ENCODE results near the gene RTKN. TPM values are rescaled to one million over a fixed set of nuclear protein-coding genes. Genes with fewer than 3 reads are reported as not detected.
A peak's percentile ranks its signal among the peaks of the same experiment; 100 is the strongest.

RTKN gene
- total and polyA plus RNA-seq, 2 experiments from 2014 or later = 13.5 to 14.5 TPM

- Histone ChIP-seq H2AFZ (peak overlapping the region; percentile 96), H3K27ac (no peak overlapping the region), H3K79me2 (ENCODE audit: insufficient read depth) (no peaks in the 10 kb centered on the region), H3F3A (ENCODE audit: insufficient read depth) (no peaks in the 10 kb centered on the region), H4K20me1 (ENCODE audit: insufficient read depth) (no peaks in the 10 kb centered on the region), H3K9me2 (ENCODE audit: insufficient read depth) (no peaks in the 10 kb centered on the region), H3K4me3 (peak overlapping the region; percentile 71), H3K4me2 (ENCODE audit: unreplicated experiment) (peak overlapping the region; percentile 80), H3K27me3 (replicated peaks; ENCODE audit: insufficient read depth) (no peaks in the 10 kb centered on the region), H3K36me3 (ENCODE audit: low read depth) (no peaks in the 10 kb centered on the region), H3K4me1 (ENCODE audit: insufficient read depth) (peaks cover 7% of the 10 kb centered on the region; the same call in 1 of the 2 replicates), H3K9me3 (ENCODE audit: low read depth) (no peaks in the 10 kb centered on the region), H3K9ac (peak overlapping the region; percentile 82)
- in situ Hi-C loops (cut with MboI) = no loop called here
- WGBS, 2 experiments (ENCODE audit: low coverage in 1 of 2, low lambda C conversion rate in 2 of 2, missing lambda C conversion rate in 2 of 2) = 25 to 28% methylated on average over 18 to 19 of the region's 19 CpGs
- TF ChIP-seq EZH2 (IDR thresholded peaks at IDR 0.05; ENCODE audit: insufficient read depth, poor library complexity, severe bottlenecking) (no peak), EZH2phosphoT487 (IDR thresholded peaks at IDR 0.05; ENCODE audit: insufficient read depth, low read depth) (no peak)
- no peak for DNase-seq
Measured at GRCh38 chr2:74414441-74414840, 27.3 kb downstream of the RTKN start.

GRCh38 chr2:74413001-74413698 is 28.6 kb downstream of the RTKN start:
- H4K20me1 ChIP-seq (ENCODE audit: insufficient read depth) = no peaks in the 10 kb centered on the region
- 78 to 80% methylated on average over 8 of the region's 8 CpGs for WGBS, 2 experiments (ENCODE audit: low coverage in 1 of 2, low lambda C conversion rate in 2 of 2, missing lambda C conversion rate in 2 of 2)
- H3K4me3 ChIP-seq = no peak overlapping the region
- H3K27me3 ChIP-seq (replicated peaks; ENCODE audit: insufficient read depth) = no peaks in the 10 kb centered on the region
- H3K9me3 ChIP-seq (ENCODE audit: low read depth) = no peaks in the 10 kb centered on the region
- TF ChIP-seq EZH2 (IDR thresholded peaks at IDR 0.05; ENCODE audit: insufficient read depth, poor library complexity, severe bottlenecking) = no peak
- TF ChIP-seq EZH2phosphoT487 (IDR thresholded peaks at IDR 0.05; ENCODE audit: insufficient read depth, low read depth) = no peak
- H2AFZ ChIP-seq = no peak overlapping the region
- no peak overlapping the region for H3K4me2 ChIP-seq (ENCODE audit: unreplicated experiment)
- no peaks in the 10 kb centered on the region for H3K79me2 ChIP-seq (ENCODE audit: insufficient read depth)
- no peaks in the 10 kb centered on the region for H3K9me2 ChIP-seq (ENCODE audit: insufficient read depth)
- in situ Hi-C loops (cut with MboI) = no loop called here
- DNase-seq = no peak
- H3K36me3 ChIP-seq (ENCODE audit: low read depth) = no peaks in the 10 kb centered on the region
- no peak overlapping the region for H3K27ac ChIP-seq
- peaks cover 7% of the 10 kb centered on the region; the same call in 1 of the 2 replicates for H3K4me1 ChIP-seq (ENCODE audit: insufficient read depth)
- no peaks in the 10 kb centered on the region for H3F3A ChIP-seq (ENCODE audit: insufficient read depth)
- no peak overlapping the region for H3K9ac ChIP-seq

- Histone ChIP-seq H2AFZ (no peak overlapping the region), H3K36me3 (ENCODE audit: low read depth) (no peaks in the 10 kb centered on the region), H4K20me1 (ENCODE audit: insufficient read depth) (no peaks in the 10 kb centered on the region), H3K79me2 (ENCODE audit: insufficient read depth) (no peaks in the 10 kb centered on the region), H3K4me3 (no peak overlapping the region), H3K4me2 (ENCODE audit: unreplicated experiment) (no peak overlapping the region), H3K4me1 (ENCODE audit: insufficient read depth) (no peaks in the 10 kb centered on the region; the same call in 1 of the 2 replicates), H3F3A (ENCODE audit: insufficient read depth) (no peaks in the 10 kb centered on the region), H3K9me2 (ENCODE audit: insufficient read depth) (no peaks in the 10 kb centered on the region), H3K9me3 (ENCODE audit: low read depth) (no peaks in the 10 kb centered on the region), H3K27me3 (replicated peaks; ENCODE audit: insufficient read depth) (no peaks in the 10 kb centered on the region), H3K27ac (no peak overlapping the region), H3K9ac (no peak overlapping the region)
- 61 to 66% methylated on average over 5 of the region's 5 CpGs for WGBS, 2 experiments (ENCODE audit: low coverage in 1 of 2, low lambda C conversion rate in 2 of 2, missing lambda C conversion rate in 2 of 2)
- in situ Hi-C loops (cut with MboI) = no loop called here
- no peak for TF ChIP-seq EZH2phosphoT487 (IDR thresholded peaks at IDR 0.05; ENCODE audit: insufficient read depth, low read depth)
- DNase-seq = no peak
Measured at GRCh38 chr2:74407682-74408081, 34.1 kb downstream of the RTKN start.

GRCh38 chr2:74406035-74406434 is 35.7 kb downstream of the RTKN start:
- Histone ChIP-seq H3K4me3 (no peak overlapping the region), H3K27ac (no peak overlapping the region), H3K9me2 (ENCODE audit: insufficient read depth) (no peaks in the 10 kb centered on the region), H4K20me1 (ENCODE audit: insufficient read depth) (no peaks in the 10 kb centered on the region), H3K9me3 (ENCODE audit: low read depth) (no peaks in the 10 kb centered on the region), H3K4me2 (ENCODE audit: unreplicated experiment) (no peak overlapping the region), H3K27me3 (replicated peaks; ENCODE audit: insufficient read depth) (no peaks in the 10 kb centered on the region), H3K79me2 (ENCODE audit: insufficient read depth) (no peaks in the 10 kb centered on the region), H3K9ac (no peak overlapping the region), H3F3A (ENCODE audit: insufficient read depth) (no peaks in the 10 kb centered on the region), H3K4me1 (ENCODE audit: insufficient read depth) (no peaks in the 10 kb centered on the region; the same call in 1 of the 2 replicates), H2AFZ (no peak overlapping the region), H3K36me3 (ENCODE audit: low read depth) (no peaks in the 10 kb centered on the region)
- DNase-seq = no peak
- no peak for TF ChIP-seq EZH2 (IDR thresholded peaks at IDR 0.05; ENCODE audit: insufficient read depth, poor library complexity, severe bottlenecking)
- no peak for TF ChIP-seq EZH2phosphoT487 (IDR thresholded peaks at IDR 0.05; ENCODE audit: insufficient read depth, low read depth)
- in situ Hi-C loops (cut with MboI) = no loop called here
